ENCODE results near the gene AATF.

AATF gene, protein sequence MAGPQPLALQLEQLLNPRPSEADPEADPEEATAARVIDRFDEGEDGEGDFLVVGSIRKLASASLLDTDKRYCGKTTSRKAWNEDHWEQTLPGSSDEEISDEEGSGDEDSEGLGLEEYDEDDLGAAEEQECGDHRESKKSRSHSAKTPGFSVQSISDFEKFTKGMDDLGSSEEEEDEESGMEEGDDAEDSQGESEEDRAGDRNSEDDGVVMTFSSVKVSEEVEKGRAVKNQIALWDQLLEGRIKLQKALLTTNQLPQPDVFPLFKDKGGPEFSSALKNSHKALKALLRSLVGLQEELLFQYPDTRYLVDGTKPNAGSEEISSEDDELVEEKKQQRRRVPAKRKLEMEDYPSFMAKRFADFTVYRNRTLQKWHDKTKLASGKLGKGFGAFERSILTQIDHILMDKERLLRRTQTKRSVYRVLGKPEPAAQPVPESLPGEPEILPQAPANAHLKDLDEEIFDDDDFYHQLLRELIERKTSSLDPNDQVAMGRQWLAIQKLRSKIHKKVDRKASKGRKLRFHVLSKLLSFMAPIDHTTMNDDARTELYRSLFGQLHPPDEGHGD

DNA sequence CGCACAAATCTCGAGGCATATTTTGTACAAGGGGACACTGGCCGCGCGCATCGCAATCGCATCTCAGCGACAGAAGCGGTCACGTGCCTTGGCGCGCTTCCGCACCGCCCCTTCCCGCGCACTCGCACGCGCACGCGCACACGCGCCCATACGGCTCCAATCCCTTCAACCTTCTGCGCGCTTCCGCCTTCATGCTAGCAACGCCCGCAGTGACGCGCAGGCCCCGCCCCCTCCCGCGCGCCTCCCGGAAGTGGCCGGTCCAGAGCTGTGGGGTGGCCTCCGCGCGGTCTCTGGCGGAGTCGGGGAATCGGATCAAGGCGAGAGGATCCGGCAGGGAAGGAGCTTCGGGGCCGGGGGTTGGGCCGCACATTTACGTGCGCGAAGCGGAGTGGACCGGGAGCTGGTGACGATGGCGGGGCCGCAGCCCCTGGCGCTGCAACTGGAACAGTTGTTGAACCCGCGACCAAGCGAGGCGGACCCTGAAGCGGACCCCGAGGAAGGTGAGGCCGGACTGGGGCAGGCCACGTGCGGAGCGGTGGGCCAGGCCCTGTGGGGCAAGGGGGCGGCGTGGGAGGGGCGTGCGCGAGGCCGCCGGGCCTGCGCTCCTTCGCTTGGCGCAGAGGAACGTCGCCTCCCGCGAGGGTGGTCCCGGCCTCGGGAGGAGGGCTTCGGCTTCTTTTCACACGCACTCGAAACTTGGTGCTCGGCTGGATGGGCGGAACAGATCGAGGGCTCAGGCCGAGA, at the start of gene AATF:
AATF (plus strand) TSS at position 238 of the 744 bp plus-strand sequence; CDS start at position 410, 172 bp downstream.
- peak; percentile 95 for DNase-seq (ENCODE audit: low read depth)

DNA sequence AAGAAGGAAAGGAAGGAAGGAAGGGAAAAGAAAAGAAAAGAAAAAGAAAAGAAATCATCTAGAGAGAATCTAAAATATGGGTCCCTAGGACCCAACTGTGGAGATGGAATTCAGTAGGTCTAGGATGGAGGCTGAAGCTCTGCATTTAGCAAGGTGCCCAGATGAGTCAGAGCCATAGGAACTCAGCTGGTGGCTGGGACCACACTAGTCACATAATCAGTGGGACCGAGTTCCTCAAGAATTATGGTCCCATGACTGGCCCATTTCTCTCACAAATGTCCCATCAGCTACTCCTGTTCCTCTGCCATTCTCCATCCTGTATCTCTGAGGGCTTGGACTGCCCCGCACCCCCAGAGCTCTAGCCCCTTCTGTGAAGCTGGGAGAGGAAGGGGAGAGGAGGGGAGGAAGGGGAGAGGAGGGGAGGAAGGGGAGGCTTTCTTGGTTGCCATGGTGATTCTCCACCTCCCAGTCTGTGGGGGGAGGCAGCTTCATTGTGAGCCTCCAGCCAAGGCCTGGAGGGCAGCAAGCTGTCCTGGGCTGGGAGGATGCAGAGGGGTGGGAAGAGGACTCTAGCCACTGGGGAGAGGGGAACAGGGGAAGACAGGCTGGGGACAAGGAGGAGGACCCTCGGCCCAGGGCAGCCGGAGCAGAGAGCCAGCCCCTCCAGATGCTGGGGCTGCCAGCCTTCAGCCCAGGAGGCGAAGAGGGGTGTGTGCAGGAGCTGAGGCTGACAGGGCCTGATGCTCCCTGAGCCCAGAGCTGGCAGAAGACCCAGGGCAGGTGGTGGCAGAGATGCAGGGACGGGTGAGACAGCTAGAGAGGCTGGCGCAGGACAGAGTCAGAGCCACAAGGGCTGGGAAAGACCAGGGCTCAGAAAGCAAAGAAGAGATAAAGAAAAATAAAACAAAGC, 49.2 kb upstream of the AATF start:
- no peak for DNase-seq (ENCODE audit: low read depth)

- no peak for DNase-seq (ENCODE audit: low read depth)
Observed at GRCh38 chr17:36900160-36900512, 48.6 kb upstream of the AATF start.

DNA sequence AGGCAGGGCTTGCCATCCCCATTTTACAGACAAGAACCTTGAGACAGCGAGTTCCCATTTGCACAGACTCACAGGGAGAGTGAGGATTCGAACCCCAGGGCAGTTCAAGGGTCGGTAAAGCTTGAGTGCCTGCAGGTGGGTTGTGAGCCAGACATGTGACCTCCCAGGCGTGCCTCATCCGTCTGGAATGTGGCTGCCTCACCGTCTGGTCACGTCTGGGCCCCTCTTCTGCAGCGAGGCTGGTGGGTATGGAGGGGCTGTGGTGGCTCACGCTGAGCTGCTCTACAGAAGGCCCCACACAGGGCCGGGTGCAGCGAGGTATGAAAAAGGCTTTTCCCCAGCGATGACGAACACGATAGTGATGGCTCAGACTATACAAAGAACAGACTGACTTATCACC, 47.2 kb upstream of the AATF start:
- DNase-seq (ENCODE audit: low read depth) = no peak

- DNase-seq (ENCODE audit: low read depth) = no peak
Observed at GRCh38 chr17:36907407-36907806, 41.3 kb upstream of the AATF start.

- no peak for DNase-seq (ENCODE audit: low read depth)
Observed at GRCh38 chr17:36910513-36910912, 38.2 kb upstream of the AATF start.

DNA sequence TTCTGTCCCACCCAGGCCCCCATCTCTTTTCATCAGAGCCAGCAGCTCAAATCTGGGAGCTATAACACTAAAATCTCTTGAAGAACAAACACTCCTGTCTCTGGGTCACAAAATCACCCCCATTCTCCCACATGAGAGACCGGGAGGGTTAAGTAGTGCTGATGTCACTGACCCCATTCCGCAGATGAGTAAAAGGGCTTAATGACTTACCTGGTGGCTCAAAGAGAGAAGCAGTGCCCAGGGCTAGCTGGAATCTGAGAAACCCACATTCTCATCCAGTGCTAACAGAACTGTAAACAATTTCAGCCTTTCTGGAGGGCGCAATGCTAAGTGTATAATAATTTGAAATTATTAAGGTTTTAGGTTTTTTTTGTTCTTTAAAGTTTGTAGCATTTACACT, 37.8 kb upstream of the AATF start:
- no peak for DNase-seq (ENCODE audit: low read depth)

DNA sequence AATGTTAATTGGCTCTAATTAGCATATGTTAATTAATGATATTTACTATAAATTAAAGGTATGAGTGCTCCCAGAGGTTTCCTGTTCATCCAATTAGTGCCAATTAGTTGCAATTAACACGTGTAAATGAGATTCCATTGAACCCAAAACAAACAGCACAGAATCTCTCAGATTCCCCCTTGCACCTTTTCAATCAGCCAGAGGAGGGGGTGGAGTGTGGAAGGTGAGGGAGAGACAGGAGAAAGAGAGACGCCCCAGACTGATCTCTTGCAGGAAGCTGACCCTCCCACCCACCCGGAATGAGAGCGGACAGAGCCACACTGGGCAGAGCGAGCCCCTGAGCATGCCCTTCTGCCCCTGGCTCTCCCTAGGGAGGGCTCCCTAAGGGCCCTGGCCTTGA, 35.6 kb upstream of the AATF start:
- no peak for DNase-seq (ENCODE audit: low read depth)

DNA sequence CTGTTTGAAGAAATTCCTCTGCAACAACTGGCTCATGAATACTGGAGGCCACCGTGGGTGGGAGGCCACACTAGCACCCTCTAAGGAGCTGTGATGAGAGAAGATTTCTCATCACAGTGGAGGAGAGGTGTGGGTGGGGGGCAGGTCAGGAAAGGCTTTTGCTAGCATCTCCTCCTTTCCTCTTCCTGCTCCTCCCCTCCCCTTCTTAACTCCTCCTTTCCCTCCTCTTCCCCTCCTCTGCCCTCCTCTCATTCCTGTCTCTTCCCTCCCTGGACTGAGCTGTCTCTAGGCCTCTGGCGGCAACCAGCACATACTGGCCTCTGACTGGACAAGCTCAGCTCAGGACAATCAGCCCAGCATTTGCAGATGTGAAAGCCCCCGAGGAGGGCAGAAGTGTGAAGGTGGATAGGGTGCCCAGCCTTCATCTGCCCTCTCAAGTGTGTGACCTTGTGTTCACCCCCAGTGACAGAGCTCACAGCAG, 30.5 kb upstream of the AATF start:
- no peak for DNase-seq (ENCODE audit: low read depth)

DNA sequence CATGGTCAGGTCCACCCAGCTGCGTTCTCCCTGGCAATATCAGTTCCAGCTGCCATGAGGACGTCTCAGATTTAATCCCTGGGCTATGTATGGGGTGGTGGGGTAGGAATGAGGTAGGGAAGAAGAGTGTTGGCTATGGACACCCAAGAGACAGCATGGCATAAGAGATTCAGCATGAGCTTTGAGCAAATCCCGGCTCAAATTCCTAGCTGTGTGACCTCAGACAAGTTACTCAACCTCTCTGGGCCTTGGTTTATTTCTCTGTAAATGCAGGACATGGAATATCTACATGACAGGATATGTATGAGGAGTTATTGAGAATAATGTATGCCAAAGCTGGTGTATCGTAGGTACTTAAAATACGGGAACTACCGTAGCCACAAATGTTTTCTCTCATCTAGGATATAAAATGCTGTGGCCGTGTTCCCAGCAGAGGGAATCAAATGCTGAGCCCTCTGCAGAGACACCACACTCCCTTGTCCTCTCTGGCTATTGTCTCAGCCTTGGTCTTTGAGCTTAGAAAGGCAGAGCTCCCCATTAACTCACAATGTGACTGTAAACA, 29.3 kb upstream of the AATF start:
- no peak for DNase-seq (ENCODE audit: low read depth)

DNA sequence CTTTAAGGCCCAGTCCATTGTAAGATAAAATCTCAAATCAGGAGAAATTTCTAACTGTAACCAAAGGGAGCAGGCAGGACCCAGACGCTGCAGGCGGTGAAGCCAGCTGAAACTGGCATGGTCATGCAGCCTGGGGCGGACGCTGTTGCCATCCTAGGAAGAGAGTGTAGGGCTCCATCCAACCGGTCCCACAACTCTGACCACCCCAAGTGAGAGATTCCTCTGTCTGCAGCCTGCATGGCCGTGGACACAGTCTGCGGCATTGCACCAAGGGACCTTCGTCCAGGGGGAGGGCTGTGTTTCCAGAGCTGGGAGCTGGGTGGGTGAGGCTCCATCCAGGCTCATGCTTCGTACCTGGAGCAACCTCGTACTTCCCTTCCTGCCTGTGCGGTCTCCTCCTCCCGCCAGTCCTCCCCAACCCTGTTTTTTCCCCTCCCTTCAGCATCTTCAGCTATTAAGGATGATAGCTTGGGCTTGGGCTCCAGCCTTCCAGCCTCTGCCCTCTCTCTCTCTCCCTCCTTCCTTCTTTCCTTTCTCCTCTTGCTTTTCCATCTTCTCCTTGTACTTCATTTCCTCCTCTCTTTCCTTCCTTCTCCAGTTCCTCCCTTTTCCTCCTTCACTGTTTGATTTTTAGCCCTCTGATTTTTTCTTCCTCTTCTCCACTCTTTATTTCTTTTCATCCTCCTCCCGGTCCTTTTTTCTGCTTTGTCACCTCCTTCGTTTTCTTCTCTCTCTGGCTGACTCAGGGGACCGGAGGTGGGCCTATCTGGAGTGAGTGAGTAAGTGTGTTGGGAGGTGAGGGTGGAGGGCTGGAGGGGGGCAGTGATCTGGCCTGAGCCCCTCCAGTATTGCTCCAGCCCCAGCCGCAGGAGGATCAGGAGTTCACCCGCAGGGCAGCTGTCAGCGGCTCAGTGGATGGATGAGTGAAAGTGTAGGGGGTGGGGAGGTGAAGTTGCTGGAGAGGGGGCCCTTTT, 28.4 kb upstream of the AATF start:
- no peak for DNase-seq (ENCODE audit: low read depth)

DNA sequence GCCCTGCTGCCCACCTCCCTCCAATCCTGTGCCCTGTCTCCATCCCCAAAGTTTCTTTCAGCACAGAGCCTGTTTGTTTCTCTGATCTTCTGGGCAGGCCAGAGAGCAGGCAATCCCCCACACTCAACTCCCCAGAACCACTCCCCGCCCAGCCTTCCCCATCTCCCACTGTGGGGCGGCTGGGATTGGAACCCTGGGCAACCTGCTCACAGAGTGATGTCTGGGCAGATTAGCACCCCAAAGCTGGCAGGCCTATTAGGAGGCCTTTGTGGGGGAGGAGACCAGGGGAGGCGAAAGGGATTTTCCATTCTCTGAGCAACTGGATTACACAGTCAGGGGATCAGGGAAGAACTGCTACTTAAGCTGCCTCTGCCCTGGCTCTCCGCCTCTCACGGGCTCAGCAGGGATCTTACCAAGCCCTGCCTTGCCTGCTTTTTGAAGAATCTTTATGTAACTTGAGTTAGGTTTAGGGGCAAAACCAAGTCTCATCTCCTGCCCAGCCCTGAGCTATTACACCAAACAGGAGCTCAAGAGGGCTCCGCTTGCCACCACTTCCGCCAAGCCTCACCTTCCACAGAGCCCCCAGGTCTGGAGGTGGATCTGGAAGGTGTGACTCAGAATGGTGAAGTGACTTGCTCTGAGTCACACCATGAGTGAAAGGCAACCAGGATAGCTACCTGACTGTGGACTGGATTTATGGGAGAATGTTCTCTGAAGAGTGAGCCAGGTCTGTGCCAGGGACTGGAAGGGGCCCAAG, 27.5 kb upstream of the AATF start:
- no peak for DNase-seq (ENCODE audit: low read depth)

DNA sequence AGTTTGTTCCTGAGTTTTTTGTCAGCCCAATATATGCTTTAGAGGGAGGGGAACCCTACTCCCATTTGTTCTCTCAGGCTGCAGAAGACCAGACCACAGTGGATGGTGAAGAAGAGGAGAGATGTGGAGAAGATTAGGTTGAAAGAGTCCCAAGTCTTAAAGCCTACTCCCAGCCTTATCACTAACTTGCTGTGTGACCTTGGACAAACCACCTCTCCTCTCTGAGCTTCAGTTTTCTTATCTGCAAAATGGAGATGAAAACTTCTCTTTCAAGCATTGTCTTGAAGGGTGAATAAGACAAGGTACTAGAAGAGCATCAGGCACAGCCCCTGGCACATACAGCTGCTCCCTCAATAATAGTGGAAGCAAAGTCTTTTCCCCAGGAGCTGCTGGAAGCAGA, 26.6 kb upstream of the AATF start:
- no peak for DNase-seq (ENCODE audit: low read depth)

DNA sequence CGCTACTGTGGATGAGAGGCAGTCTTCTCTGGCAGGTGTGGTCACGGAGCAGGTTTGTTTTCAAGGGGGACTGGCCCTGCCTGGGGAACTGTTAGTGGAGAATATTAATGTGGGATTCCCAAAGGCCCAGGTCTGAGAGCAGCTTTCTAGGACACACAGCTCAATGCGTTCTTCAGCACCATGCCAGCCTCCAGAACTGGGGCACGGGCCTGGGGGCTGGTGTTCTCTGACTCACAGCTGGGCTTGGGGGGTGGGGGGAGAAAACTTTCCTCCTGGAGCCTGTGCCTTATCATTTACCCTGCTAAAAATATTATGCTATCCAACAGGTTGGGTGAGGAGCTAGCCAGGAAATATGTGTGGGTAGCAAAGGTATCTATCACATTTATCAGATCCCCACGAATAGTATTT, 24.9 kb upstream of the AATF start:
- no peak for DNase-seq (ENCODE audit: low read depth)

DNA sequence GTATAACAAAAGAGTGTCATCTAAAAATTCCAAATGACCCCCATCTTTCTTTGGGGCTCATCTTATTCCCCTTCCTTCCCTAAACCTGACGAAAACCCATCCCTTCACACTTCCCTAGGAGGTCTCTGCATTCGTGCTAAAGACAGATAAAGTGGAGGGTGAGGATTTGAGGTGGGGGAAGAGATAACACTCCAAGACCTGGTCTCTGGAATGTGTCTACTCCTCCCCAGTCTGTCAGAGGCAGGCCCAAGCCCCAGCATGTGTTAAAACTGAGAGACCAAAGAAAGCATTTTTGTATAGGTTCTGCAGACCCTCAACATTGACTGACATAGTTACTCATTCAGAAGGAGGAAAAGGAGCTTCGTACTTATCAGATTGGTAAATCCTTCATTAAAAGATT, 22.5 kb upstream of the AATF start:
- DNase-seq (ENCODE audit: low read depth) = no peak

- DNase-seq (ENCODE audit: low read depth) = no peak
Observed at GRCh38 chr17:36926701-36927100, 22.1 kb upstream of the AATF start.

- DNase-seq (ENCODE audit: low read depth) = no peak
Observed at GRCh38 chr17:36928471-36929345, 20.0 kb upstream of the AATF start.

GRCh38 chr17:36929851-36930582, 18.7 kb upstream of the AATF start:
- DNase-seq (ENCODE audit: low read depth) = no peak
